SK-N-MC (cell line): ENCODE data around the gene IRAK1.

ENCODE experiments used
- EZH2 ChIP-seq: fragments of 200-600 bp; sonication (generic); IDR thresholded peaks from one replicate; pipeline ENCODE4 v1.6.1; 2017; ENCODE audit warnings: antibody characterized with exemption
- FOXP2 ChIP-seq: optimal IDR thresholded peaks from 2 replicates; pipeline ENCODE3; 2011; ENCODE audit warnings: mild to moderate bottlenecking, moderate library complexity; ENCODE audit not compliant: insufficient read depth; ENCODE audit errors: extremely low read length, control extremely low read depth
- POLR2AphosphoS5 ChIP-seq: IDR thresholded peaks from 2 replicates; pipeline ENCODE4 v1.6.1; 2012; ENCODE audit warnings: mild to moderate bottlenecking, low read depth, low read length, borderline replicate concordance

GRCh38 chrX:154057791-154058190 is 38.1 kb upstream of the IRAK1 start:
- no peak for TF ChIP-seq EZH2
- no peak for TF ChIP-seq POLR2AphosphoS5
- no peak for TF ChIP-seq FOXP2
